ENCODE data around the gene AGTRAP.
A peak's percentile ranks its signal among the peaks of the same experiment; 100 is the strongest.

AGTRAP gene

DNA sequence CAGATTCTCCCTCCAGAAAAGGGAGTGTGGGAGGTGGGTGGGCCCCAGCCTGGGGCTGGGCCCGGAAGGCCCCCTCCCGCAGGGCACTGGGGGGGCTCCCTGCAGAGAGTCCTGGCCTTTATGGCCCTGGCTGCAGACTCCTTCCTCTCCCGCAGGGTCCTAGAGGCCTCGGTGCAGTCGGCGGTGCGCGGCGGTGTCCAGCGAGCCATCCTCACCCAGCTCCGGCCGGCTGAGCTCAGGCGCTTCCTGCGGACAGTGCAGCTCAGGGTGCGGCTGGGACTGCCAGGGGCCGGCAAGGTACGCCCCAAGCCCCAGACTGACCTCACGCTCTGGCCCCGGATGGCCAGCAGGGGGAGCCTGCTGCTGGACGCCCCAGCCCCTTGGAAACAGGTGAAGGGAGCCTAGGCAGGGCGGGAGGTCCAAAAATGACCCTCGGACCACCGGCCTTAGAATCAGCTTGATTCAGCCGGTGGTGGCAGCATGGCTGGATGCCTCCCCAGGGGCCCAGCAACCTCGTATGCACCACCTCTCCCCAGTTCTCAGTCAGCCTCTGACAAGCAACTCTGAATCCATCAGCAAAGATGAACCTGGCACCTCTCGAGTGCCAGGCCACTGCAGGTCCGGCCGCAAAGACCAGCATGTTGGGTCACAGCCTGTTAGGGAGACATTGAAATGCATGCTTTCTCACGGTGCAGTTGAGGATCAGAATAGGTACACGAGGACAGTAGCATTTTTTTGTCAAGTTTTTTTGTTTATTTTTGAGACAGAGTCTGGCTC, 49.2 kb downstream of the AGTRAP start:
- H3K4me3 ChIP-seq (ENCODE audit: control insufficient read depth, low read depth, low read length) = peak overlapping the region; percentile 20
- TF ChIP-seq, protein P1, sequence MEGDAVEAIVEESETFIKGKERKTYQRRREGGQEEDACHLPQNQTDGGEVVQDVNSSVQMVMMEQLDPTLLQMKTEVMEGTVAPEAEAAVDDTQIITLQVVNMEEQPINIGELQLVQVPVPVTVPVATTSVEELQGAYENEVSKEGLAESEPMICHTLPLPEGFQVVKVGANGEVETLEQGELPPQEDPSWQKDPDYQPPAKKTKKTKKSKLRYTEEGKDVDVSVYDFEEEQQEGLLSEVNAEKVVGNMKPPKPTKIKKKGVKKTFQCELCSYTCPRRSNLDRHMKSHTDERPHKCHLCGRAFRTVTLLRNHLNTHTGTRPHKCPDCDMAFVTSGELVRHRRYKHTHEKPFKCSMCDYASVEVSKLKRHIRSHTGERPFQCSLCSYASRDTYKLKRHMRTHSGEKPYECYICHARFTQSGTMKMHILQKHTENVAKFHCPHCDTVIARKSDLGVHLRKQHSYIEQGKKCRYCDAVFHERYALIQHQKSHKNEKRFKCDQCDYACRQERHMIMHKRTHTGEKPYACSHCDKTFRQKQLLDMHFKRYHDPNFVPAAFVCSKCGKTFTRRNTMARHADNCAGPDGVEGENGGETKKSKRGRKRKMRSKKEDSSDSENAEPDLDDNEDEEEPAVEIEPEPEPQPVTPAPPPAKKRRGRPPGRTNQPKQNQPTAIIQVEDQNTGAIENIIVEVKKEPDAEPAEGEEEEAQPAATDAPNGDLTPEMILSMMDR (conservative IDR thresholded peaks at IDR 0.05; ENCODE audit: control insufficient read depth, insufficient read depth, low read depth, low read length) = peak; percentile 70
- DNase-seq (ENCODE audit: low read depth) = peak; percentile 53

DNA sequence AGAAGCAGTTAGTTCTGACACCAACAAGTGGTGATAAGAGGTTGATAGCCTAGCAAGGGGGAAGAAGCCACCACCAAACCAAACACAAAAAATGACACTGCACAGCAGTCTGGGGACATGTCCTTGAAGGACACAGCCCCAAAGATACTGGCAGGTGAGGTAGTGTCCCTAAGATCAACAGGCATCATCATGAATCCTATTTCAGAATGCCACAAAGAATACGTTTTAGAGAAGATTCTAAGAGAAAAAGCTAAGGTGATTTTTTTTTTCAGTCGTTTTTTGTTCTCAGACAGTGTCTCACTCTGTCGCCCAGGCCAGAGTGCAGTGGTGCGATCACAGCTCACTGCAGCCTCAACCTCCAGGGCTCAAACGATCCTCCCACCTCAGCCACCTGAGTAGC, 50.2 kb downstream of the AGTRAP start:
- TF ChIP-seq, protein P1 (conservative IDR thresholded peaks at IDR 0.05; ENCODE audit: control insufficient read depth, insufficient read depth, low read depth, low read length) = no peak
- no peak overlapping the region for H3K4me3 ChIP-seq (ENCODE audit: control insufficient read depth, low read depth, low read length)
- no peak for DNase-seq (ENCODE audit: low read depth)

DNA sequence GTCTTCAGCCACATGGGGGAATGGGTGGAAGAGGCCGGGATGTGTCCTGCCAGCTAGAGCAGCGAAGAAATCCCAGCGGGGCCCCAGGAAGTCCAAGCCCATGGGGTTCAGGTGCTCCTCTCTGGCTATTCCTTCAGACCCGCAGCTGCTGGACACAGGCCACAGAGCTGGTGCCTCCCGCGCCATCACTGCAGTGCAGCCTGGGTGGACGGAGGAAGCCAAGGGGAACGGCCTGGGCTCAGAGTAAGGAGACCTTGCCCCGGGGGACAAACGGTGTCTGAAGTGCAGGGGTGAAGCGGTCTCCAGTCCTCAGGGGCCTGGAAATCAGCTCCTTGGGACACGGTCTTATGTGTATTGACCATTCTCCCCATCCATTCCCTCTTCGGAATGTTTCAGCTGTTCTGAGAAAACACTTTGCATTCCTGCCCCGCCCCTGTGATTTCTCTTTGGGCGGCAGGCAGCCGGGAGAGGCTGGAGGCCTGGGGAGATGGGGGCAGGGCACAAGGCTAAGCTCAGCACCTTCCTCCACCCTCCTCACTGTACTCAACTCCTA, 51.4 kb downstream of the AGTRAP start:
- H3K4me3 ChIP-seq (ENCODE audit: control insufficient read depth, low read depth, low read length) = no peak overlapping the region
- TF ChIP-seq, protein P1 (conservative IDR thresholded peaks at IDR 0.05; ENCODE audit: control insufficient read depth, insufficient read depth, low read depth, low read length) = no peak

DNA sequence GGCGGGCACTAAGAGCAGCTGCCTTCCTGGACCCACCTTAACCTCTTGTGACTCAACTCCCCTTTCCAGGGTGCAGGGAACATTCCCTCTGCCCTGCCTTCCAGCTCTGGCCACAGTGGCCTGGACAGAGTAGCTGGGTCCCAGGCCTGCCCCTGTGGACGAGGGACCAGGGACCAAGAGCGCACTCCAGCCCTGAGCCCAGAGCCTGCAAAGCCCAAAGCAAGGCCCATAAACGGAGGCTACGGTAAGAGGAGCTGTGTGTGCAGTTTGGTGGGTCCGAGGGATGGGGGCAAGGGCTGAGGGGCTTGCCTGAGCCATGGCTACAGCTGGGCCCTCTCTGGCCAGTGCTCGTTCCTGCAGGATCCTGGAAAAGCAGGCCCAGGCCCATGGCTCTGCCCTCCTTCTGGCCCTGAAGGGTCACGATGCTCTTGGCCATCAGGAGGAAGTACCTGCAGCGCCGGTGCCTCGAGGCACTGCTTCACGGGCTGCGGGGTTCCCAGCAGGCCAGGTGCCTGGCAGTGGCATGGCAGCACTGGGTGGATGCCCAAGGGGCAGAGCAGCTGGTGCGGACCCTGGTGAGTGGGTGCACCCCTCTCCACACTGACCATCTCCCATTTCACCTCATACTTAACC, 52.0 kb downstream of the AGTRAP start:
- no peak overlapping the region for H3K4me3 ChIP-seq (ENCODE audit: control insufficient read depth, low read depth, low read length)
- TF ChIP-seq, protein P1 (conservative IDR thresholded peaks at IDR 0.05; ENCODE audit: control insufficient read depth, insufficient read depth, low read depth, low read length) = no peak

More for the DNA sequence above, 51.4 kb downstream of the AGTRAP start:
- peak; percentile 28 for DNase-seq (ENCODE audit: low read depth)

DNA sequence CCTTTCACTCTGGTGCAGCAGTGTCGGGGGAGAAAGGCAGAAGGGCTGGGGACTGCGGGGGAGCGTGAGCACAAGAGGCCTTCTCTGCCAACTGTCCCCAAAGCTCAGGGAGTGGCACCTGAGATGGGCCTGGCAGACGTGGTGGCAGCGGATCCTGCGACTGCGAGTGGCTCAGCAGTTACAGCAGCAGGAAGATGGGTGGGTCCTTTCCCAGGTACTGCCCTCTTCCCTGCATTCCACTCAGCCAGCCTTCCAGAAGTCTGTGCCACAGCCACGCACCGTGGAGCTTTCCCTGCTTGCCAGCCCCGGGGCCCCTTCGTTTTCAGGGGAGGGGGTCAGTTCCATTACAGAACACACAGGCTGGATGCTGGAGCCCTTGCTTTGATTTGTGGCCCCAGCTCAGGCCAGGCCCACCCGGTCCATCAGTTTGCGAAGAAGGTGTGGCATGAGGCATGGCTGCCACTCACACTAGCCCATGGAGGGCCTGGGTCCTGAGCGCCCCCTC, 52.7 kb downstream of the AGTRAP start:
- TF ChIP-seq, protein P1 (conservative IDR thresholded peaks at IDR 0.05; ENCODE audit: control insufficient read depth, insufficient read depth, low read depth, low read length) = no peak
- DNase-seq (ENCODE audit: low read depth) = no peak
- no peak overlapping the region for H3K4me3 ChIP-seq (ENCODE audit: control insufficient read depth, low read depth, low read length)

More for the DNA sequence above, 52.0 kb downstream of the AGTRAP start:
- no peak for DNase-seq (ENCODE audit: low read depth)

DNA sequence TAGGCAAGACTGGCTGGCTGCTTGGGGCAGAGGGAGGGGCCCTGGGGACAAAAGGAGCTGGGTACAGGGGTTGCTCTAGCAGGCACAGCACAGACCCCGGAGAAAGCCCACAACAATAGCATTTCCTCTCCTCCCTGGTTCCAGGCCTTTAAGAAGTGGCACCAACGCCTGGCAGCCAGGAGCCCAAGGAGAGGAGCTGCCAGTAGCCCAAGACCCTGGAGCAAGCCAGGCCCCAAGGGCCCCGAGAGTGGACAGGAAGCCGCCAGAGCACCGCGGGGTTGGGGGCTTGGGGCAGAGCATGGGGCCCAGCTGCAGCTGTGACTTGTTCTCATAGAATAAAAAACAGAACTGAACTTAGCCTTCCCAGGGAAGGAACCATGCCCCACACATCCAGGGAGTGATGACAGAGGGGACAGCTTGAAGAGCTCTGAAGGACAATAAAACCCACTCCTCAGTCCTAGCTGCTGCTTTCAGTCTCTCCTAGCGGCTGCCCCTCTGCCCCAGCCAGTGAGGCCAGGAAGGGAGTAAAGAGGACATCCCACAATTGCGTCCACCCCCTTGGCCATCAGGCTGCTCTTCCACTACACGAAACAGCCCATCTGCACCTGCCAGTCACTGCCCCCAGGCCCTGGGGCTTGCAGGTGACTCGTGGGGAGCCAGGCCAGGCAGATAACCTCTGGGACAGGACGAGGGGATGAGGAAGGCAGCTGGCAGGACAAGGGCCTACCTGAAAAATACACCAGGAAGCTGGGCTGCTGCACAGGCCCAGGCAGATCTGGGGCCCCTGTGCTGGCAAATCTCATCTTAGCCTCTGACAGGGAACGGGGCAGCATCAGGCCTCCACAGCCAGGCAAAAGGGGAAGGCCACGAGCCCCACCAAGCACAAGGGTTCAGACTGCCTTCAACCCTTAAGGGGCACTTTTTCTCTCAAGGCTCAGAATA, 53.5 kb downstream of the AGTRAP start:
- TF ChIP-seq, protein P1 (conservative IDR thresholded peaks at IDR 0.05; ENCODE audit: control insufficient read depth, insufficient read depth, low read depth, low read length) = no peak
- H3K4me3 ChIP-seq (ENCODE audit: control insufficient read depth, low read depth, low read length) = no peak overlapping the region
- no peak for DNase-seq (ENCODE audit: low read depth)

Measured in fibroblast of mammary gland (primary cell).